ENCODE results near the gene TEX36.
"Not testable (repeated sequence)": the region's sequence is repeated elsewhere in the genome, so short reads cannot be mapped to it uniquely, and the experiment has no call there.

TEX36 gene

DNA sequence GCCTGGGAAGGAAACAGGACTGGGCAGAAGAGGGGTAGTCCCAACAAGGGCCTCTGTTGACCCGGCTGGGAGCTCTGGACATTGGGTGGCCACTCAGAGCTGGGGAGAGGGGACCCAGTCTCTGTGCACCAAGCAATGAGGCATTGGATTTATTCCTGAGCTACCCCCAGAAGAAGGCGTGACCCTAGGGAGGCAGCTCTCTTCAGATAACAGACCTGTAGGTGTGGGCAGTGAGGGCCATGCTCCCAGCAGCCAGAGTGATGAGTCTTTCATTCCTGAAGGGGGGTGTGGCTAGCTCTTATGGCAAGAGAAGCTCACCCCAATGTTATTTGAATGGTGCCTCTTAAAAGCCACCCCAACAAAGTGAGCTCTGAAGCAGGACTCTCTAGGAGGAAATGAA lies 20.4 kb downstream of the TEX36 start:
- Mint-ChIP-seq H3K4me3 (no peak overlapping the region), H3K4me1 (ENCODE audit: low read depth) (no peaks in the 10 kb centered on the region)

DNA sequence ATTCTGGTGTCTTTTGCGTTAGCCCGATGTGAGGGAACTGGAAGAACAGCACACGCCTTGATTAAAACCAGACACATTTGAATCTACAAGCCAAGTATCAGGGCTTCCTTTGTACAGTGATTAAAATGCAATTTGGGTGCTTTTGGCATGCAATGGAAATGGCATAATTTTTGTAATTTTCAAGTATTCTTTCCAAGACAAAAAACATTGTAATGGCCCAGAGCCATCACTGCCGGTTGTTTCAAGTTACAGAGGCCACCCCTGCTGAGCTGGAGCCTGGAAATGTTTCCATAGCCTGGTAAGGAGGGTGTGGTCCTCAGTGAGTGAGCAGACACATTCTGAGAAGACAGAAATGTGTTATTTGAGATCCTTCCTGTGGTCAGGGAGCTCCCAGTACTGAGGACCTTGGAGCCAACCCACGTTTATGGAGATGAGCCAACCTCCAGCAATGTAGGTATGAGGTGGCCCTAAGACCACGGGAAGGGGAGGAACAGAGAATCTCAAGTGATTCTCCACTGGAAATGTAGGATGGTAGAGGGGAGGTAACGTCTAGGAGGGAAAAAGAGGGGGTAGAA lies 20.9 kb downstream of the TEX36 start:
- no peaks in the 10 kb centered on the region for H3K9me3 Mint-ChIP-seq
- H3K36me3 Mint-ChIP-seq (ENCODE audit: low read depth): no peaks in the 10 kb centered on the region
- H3K4me1 Mint-ChIP-seq (ENCODE audit: low read depth): no peaks in the 10 kb centered on the region
- no peak overlapping the region for H3K27ac Mint-ChIP-seq
- peaks cover 7% of the 10 kb centered on the region for H3K27me3 Mint-ChIP-seq (ENCODE audit: low read depth)
- no peak overlapping the region for H3K4me3 Mint-ChIP-seq

More for the DNA sequence above, 20.4 kb downstream of the TEX36 start:
- H3K36me3 Mint-ChIP-seq (ENCODE audit: low read depth): no peaks in the 10 kb centered on the region
- H3K27ac Mint-ChIP-seq: no peak overlapping the region
- no peaks in the 10 kb centered on the region for H3K9me3 Mint-ChIP-seq
- peaks cover 7% of the 10 kb centered on the region for H3K27me3 Mint-ChIP-seq (ENCODE audit: low read depth)

GRCh38 chr10:125661431-125661940 lies 21.5 kb downstream of the TEX36 start:
- no peak overlapping the region for H3K27ac Mint-ChIP-seq
- H3K9me3 Mint-ChIP-seq: no peaks in the 10 kb centered on the region
- peaks cover 7% of the 10 kb centered on the region for H3K27me3 Mint-ChIP-seq (ENCODE audit: low read depth)
- no peaks in the 10 kb centered on the region for H3K36me3 Mint-ChIP-seq (ENCODE audit: low read depth)
- H3K4me1 Mint-ChIP-seq (ENCODE audit: low read depth): no peaks in the 10 kb centered on the region
- H3K4me3 Mint-ChIP-seq: no peak overlapping the region

- Mint-ChIP-seq H3K36me3 (ENCODE audit: low read depth) (no peaks in the 10 kb centered on the region), H3K27ac (no peak overlapping the region), H3K27me3 (ENCODE audit: low read depth) (no peaks in the 10 kb centered on the region), H3K4me1 (ENCODE audit: low read depth) (no peaks in the 10 kb centered on the region), H3K4me3 (no peak overlapping the region), H3K9me3 (no peaks in the 10 kb centered on the region)
These were observed 23.9 kb downstream of the TEX36 start for GRCh38 chr10:125659071-125659470.

DNA sequence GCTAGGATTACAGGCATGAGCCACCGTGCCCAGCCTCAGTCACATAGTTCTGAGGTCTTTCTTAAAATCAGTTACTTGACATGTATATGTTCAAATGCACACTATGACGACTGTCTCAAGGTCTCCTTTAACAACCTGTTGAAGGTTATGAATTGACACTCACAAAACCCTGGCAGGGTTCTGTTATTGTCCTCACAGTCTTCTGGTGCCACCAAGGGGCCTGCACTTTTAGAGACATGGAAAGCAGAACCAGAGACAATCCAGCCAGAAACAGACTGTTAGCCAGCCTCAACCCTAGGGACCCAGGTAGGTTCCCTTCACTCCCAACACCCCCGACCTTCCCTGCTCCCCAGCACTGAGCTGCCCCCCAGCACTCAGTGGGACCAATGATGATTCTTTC lies 26.4 kb downstream of the TEX36 start:
- no peaks in the 10 kb centered on the region for H3K4me1 Mint-ChIP-seq (ENCODE audit: low read depth)
- H3K4me3 Mint-ChIP-seq: no peak overlapping the region
- H3K27me3 Mint-ChIP-seq (ENCODE audit: low read depth): no peaks in the 10 kb centered on the region
- no peaks in the 10 kb centered on the region for H3K9me3 Mint-ChIP-seq
- H3K27ac Mint-ChIP-seq: no peak overlapping the region
- no peaks in the 10 kb centered on the region for H3K36me3 Mint-ChIP-seq (ENCODE audit: low read depth)

DNA sequence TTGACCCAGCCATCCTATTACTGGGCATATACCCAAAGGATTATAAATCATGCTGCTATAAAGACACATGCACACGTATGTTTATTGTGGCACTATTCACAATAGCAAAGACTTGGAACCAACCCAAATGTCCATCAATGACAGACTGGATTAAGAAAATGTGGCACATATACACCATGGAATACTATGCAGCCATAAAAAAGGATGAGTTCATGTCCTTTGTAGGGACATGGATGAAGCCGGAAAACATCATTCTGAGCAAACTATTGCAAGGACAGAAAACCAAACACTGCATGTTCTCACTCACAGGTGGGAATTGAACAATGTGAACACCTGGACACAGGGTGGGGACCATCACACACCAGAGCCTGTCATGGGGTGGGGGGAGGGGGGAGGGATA lies 29.9 kb downstream of the TEX36 start:
- not testable (repeated sequence) for H3K4me3 Mint-ChIP-seq; H3K27ac Mint-ChIP-seq; H3K27me3 Mint-ChIP-seq (ENCODE audit: low read depth); H3K36me3 Mint-ChIP-seq (ENCODE audit: low read depth); H3K9me3 Mint-ChIP-seq; H3K4me1 Mint-ChIP-seq (ENCODE audit: low read depth)

GRCh38 chr10:125646311-125646710 lies 36.7 kb downstream of the TEX36 start:
- H3K4me1 Mint-ChIP-seq (ENCODE audit: low read depth): no peaks in the 10 kb centered on the region
- H3K9me3 Mint-ChIP-seq: no peaks in the 10 kb centered on the region
- H3K4me3 Mint-ChIP-seq: no peak overlapping the region
- H3K36me3 Mint-ChIP-seq (ENCODE audit: low read depth): no peaks in the 10 kb centered on the region
- no peak overlapping the region for H3K27ac Mint-ChIP-seq
- peaks cover 4% of the 10 kb centered on the region for H3K27me3 Mint-ChIP-seq (ENCODE audit: low read depth)

DNA sequence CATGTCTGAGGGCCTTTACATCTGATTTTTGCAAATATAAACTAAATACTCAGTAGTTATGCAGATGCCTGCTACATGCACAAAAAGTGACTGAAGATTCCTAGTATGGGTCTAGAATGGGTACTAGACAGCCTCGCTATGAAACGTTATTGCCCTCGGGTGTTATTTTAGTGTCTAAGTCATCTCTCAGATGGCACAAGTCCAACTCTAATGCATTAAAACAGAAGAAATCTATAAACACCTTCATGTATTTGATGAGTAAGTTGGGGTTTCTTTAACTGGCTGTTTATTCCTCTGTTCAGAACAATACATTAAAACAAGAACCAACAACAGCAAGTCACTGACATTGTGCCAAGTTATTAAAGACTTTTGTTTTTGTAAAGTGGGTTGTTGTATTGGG lies 41.6 kb downstream of the TEX36 start:
- Mint-ChIP-seq H3K9me3 (no peaks in the 10 kb centered on the region), H3K27me3 (ENCODE audit: low read depth) (peaks cover 4% of the 10 kb centered on the region), H3K4me1 (ENCODE audit: low read depth) (no peaks in the 10 kb centered on the region), H3K36me3 (ENCODE audit: low read depth) (no peaks in the 10 kb centered on the region), H3K27ac (no peak overlapping the region), H3K4me3 (no peak overlapping the region)

GRCh38 chr10:125640653-125641052 lies 42.3 kb downstream of the TEX36 start:
- Mint-ChIP-seq H3K27ac (no peak overlapping the region), H3K9me3 (no peaks in the 10 kb centered on the region), H3K36me3 (ENCODE audit: low read depth) (no peaks in the 10 kb centered on the region), H3K4me3 (no peak overlapping the region), H3K27me3 (ENCODE audit: low read depth) (peaks cover 4% of the 10 kb centered on the region), H3K4me1 (ENCODE audit: low read depth) (no peaks in the 10 kb centered on the region)

DNA sequence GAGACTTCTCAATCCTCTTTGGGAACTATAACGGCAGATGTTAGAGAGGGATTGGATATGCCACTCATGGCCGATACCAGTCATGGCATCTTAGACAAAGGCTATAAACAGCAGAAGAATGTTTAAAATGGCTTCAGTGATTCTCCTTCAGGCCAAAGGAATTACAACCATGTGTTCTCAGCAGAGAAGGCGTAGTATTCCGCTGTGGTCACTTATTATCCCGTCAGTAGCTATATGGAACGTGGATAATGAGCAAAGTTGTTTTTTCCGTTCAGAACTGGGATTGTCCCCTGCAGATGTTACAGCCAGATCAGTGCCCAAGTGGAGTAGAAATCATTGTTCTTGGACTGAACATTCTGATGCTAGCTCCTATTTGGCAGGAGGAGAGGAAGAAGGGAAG lies 43.1 kb downstream of the TEX36 start:
- no peak overlapping the region for H3K27ac Mint-ChIP-seq
- H3K36me3 Mint-ChIP-seq (ENCODE audit: low read depth): no peaks in the 10 kb centered on the region
- peaks cover 4% of the 10 kb centered on the region for H3K27me3 Mint-ChIP-seq (ENCODE audit: low read depth)
- no peak overlapping the region for H3K4me3 Mint-ChIP-seq
- no peaks in the 10 kb centered on the region for H3K9me3 Mint-ChIP-seq
- H3K4me1 Mint-ChIP-seq (ENCODE audit: low read depth): no peaks in the 10 kb centered on the region

DNA sequence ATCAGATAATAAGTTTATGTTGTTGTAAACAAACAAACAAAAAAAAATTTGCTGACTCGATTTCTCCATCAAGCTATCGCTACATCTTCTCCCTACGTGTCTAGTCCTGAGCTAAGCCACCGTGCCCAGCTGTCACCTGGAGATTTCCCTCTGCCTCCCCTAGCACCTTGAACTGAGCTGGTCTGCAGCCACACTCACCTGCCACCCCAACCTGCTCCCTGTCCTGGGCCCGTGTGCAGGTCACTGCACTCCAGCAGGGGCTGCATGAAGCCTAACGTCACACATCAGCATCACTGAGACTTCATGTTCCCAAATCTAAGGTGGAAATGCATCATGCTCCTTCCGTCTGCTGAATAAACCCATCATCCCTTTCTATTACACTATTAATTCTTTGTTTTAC lies 44.4 kb downstream of the TEX36 start:
- Mint-ChIP-seq H3K4me1 (ENCODE audit: low read depth) (no peaks in the 10 kb centered on the region), H3K9me3 (no peaks in the 10 kb centered on the region), H3K27me3 (ENCODE audit: low read depth) (peaks cover 4% of the 10 kb centered on the region), H3K4me3 (no peak overlapping the region), H3K27ac (no peak overlapping the region), H3K36me3 (ENCODE audit: low read depth) (no peaks in the 10 kb centered on the region)

DNA sequence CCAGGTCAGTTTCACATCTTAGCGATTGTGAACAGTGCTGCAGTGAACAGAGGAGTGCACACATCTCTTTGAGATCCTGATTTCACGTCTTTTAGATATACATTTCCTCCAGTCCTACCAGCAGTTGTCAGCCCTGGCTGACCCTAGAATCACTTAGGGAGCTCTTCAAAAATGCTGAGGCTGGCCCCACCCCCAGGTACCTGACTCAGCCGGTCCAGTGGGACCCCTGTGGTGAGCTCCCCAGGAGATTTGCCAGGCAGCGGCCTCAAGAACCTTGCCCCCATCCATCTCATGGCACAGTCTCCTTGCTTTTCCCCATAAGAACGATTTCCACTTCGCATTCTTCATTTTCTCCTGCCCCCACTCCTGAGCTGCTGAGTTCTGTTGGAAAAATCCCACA lies 45.5 kb downstream of the TEX36 start:
- H3K9me3 Mint-ChIP-seq: no peaks in the 10 kb centered on the region
- H3K4me1 Mint-ChIP-seq (ENCODE audit: low read depth): no peaks in the 10 kb centered on the region
- H3K27ac Mint-ChIP-seq: no peak overlapping the region
- no peak overlapping the region for H3K4me3 Mint-ChIP-seq
- peaks cover 4% of the 10 kb centered on the region for H3K27me3 Mint-ChIP-seq (ENCODE audit: low read depth)
- H3K36me3 Mint-ChIP-seq (ENCODE audit: low read depth): no peaks in the 10 kb centered on the region

GRCh38 chr10:125634606-125635005 lies 48.4 kb downstream of the TEX36 start:
- no peak overlapping the region for H3K27ac Mint-ChIP-seq
- no peak overlapping the region for H3K4me3 Mint-ChIP-seq
- H3K9me3 Mint-ChIP-seq: no peaks in the 10 kb centered on the region
- H3K36me3 Mint-ChIP-seq (ENCODE audit: low read depth): no peaks in the 10 kb centered on the region
- no peaks in the 10 kb centered on the region for H3K4me1 Mint-ChIP-seq (ENCODE audit: low read depth)
- H3K27me3 Mint-ChIP-seq (ENCODE audit: low read depth): no peaks in the 10 kb centered on the region

GRCh38 chr10:125633517-125633999 lies 49.4 kb downstream of the TEX36 start:
- Mint-ChIP-seq H3K27ac (no peak overlapping the region), H3K4me3 (no peak overlapping the region), H3K27me3 (ENCODE audit: low read depth) (no peaks in the 10 kb centered on the region), H3K9me3 (no peaks in the 10 kb centered on the region), H3K4me1 (ENCODE audit: low read depth) (no peaks in the 10 kb centered on the region), H3K36me3 (ENCODE audit: low read depth) (no peaks in the 10 kb centered on the region)

GRCh38 chr10:125631806-125632205 lies 51.2 kb downstream of the TEX36 start:
- H3K36me3 Mint-ChIP-seq (ENCODE audit: low read depth): no peaks in the 10 kb centered on the region
- H3K4me1 Mint-ChIP-seq (ENCODE audit: low read depth): no peaks in the 10 kb centered on the region
- no peaks in the 10 kb centered on the region for H3K9me3 Mint-ChIP-seq
- H3K4me3 Mint-ChIP-seq: no peak overlapping the region
- no peak overlapping the region for H3K27ac Mint-ChIP-seq
- H3K27me3 Mint-ChIP-seq (ENCODE audit: low read depth): peaks cover under 1% of the 10 kb centered on the region
